HuH-7.5 (cell line): ENCODE data around the gene GZMH.
A peak's percentile ranks its signal among the peaks of the same experiment; 100 is the strongest.
"Not testable (repeated sequence)": the region's sequence is repeated elsewhere in the genome, so short reads cannot be mapped to it uniquely, and the experiment has no call there.

Source experiments
- DNase-seq: peaks from one replicate; pipeline ENCODE4 v3.0.0; 2011; ENCODE audit warnings: low spot score

The GZMH gene

GRCh38 chr14:24609655-24610344, at the start of gene GZMH:
Gene GZMH, minus strand, starts transcription at chr14:24609685. Its CDS starts 72 bp downstream, at chr14:24609613.
- no peak for DNase-seq

- not testable (repeated sequence) for DNase-seq
These were observed 38.9 kb upstream of the GZMH start for GRCh38 chr14:24648361-24648760.

- no peak for DNase-seq
These were observed 30.4 kb upstream of the GZMH start for GRCh38 chr14:24639905-24640304.

GRCh38 chr14:24639270-24639669, 29.8 kb upstream of the GZMH start:
- no peak for DNase-seq

- no peak for DNase-seq
These were observed 24.7 kb upstream of the GZMH start, which contains the start of gene GZMB for GRCh38 chr14:24634158-24634557. Gene GZMB, minus strand, starts transcription at chr14:24634190. Its CDS starts 30 bp downstream, at chr14:24634160.

- DNase-seq = no peak
These were observed 23.9 kb upstream of the GZMH start for GRCh38 chr14:24633353-24633752.

- no peak for DNase-seq
These were observed 23.3 kb upstream of the GZMH start for GRCh38 chr14:24632761-24633160.

- DNase-seq = no peak
These were observed 22.9 kb upstream of the GZMH start for GRCh38 chr14:24632336-24632735.

GRCh38 chr14:24631749-24632335, 22.4 kb upstream of the GZMH start:
- DNase-seq = no peak

GRCh38 chr14:24630872-24631477, 21.5 kb upstream of the GZMH start:
- no peak for DNase-seq

- no peak for DNase-seq
These were observed 20.8 kb upstream of the GZMH start for GRCh38 chr14:24630087-24630871.

GRCh38 chr14:24629521-24629920, 20.0 kb upstream of the GZMH start:
- DNase-seq = no peak

GRCh38 chr14:24613747-24614146, 4.3 kb upstream of the GZMH start:
- no peak for DNase-seq

GRCh38 chr14:24613241-24613640, 3.8 kb upstream of the GZMH start:
- DNase-seq = no peak

GRCh38 chr14:24612196-24612595, 2.7 kb upstream of the GZMH start:
- no peak for DNase-seq

- DNase-seq = no peak
These were observed 1.6 kb downstream of the GZMH start for GRCh38 chr14:24607635-24608514.

- DNase-seq = no peak
These were observed 2.4 kb downstream of the GZMH start for GRCh38 chr14:24607081-24607480.

- DNase-seq = no peak
These were observed 3.2 kb downstream of the GZMH start for GRCh38 chr14:24606297-24606696.

- peak; percentile 36 for DNase-seq
These were observed 3.9 kb downstream of the GZMH start for GRCh38 chr14:24605435-24606190.

GRCh38 chr14:24597403-24597802, 12.1 kb downstream of the GZMH start:
- no peak for DNase-seq
